IgD-negative memory B cell (primary cell): Measurements from ENCODE around the gene RNU2-63P. TPM values are rescaled to one million over a fixed set of nuclear protein-coding genes. Genes with fewer than 3 reads are reported as not detected.
A peak's percentile ranks its signal among the peaks of the same experiment; 100 is the strongest.
"Not testable (repeated sequence)": the region's sequence is repeated elsewhere in the genome, so short reads cannot be mapped to it uniquely, and the experiment has no call there.

Experiments used
- H3K27ac Mint-ChIP-seq, 3 donors: one replicate each; pipeline ENCODE4 v1.8.0; 2020 to 2022; ENCODE audit warnings: mild to moderate bottlenecking in 3 of 3, mixed read lengths in 3 of 3, moderate library complexity in 1 of 3
- H3K27me3 Mint-ChIP-seq: one replicate; pipeline ENCODE4 v1.8.0; 2021; ENCODE audit warnings: mixed read lengths
- H3K36me3 Mint-ChIP-seq: one replicate; pipeline ENCODE4 v1.8.0; 2020; ENCODE audit warnings: mild to moderate bottlenecking, mixed read lengths
- H3K4me1 Mint-ChIP-seq, 3 donors: one replicate each; pipeline ENCODE4 v1.8.0; 2020 to 2022; ENCODE audit warnings: mixed read lengths in 3 of 3, mild to moderate bottlenecking in 1 of 3
- H3K4me3 Mint-ChIP-seq, 4 donors: one replicate each; pipeline ENCODE4 v1.8.0; 2020 to 2022; ENCODE audit warnings: mild to moderate bottlenecking in 4 of 4, mixed read lengths in 4 of 4, moderate library complexity in 3 of 4
- H3K9me3 Mint-ChIP-seq, 3 donors: one replicate each; pipeline ENCODE4 v1.8.0; 2020 to 2021; ENCODE audit warnings: mixed read lengths in 3 of 3, mild to moderate bottlenecking in 1 of 3
- polyA plus RNA-seq: library from polyadenylated mRNA; unstranded; fragments of 300-500 nt; fragmentation: Illumina TruSeq; gene quantifications from one replicate; pipeline ENCODE4 v1.2.3, GENCODE V29; 2021

Gene RNU2-63P
- polyA plus RNA-seq, 1 donor from 2014 or later = not detected

- Mint-ChIP-seq H3K36me3 (no peaks in the 10 kb centered on the region), H3K4me1 (peaks cover 13 to 17% (median 16%) of the 10 kb centered on the region in 3 donors), H3K27me3 (no peaks in the 10 kb centered on the region), H3K4me3 (peak overlapping the region; percentile 96 to 99 (median 98)), H3K9me3 (peaks cover 0 to 3% (median 0%) of the 10 kb centered on the region in 3 donors), H3K27ac (peak overlapping the region; percentile 95 to 100 (median 100))
These were observed 823 bp upstream of the RNU2-63P start for GRCh38 chr2:88016960-88017779.

GRCh38 chr2:88011011-88011410 is 5.3 kb downstream of the RNU2-63P start:
- Mint-ChIP-seq H3K27ac (no peak overlapping the region), H3K27me3 (no peaks in the 10 kb centered on the region), H3K36me3 (no peaks in the 10 kb centered on the region), H3K9me3 (no peaks in the 10 kb centered on the region), H3K4me1 (peaks cover under 1 to 5% (median 4%) of the 10 kb centered on the region in 3 donors), H3K4me3 (no peak overlapping the region)

- peaks cover 0 to 1% (median 0%) of the 10 kb centered on the region in 3 donors for H3K9me3 Mint-ChIP-seq
- no peak overlapping the region for H3K27ac Mint-ChIP-seq
- peaks cover 0 to 3% (median 2%) of the 10 kb centered on the region in 3 donors for H3K4me1 Mint-ChIP-seq
- H3K36me3 Mint-ChIP-seq = no peaks in the 10 kb centered on the region
- H3K4me3 Mint-ChIP-seq = no peak overlapping the region
- no peaks in the 10 kb centered on the region for H3K27me3 Mint-ChIP-seq
These were observed 6.2 kb downstream of the RNU2-63P start for GRCh38 chr2:88010136-88010535.

GRCh38 chr2:88006912-88007439 is 9.4 kb downstream of the RNU2-63P start:
- H3K4me3 Mint-ChIP-seq = no peak overlapping the region

GRCh38 chr2:88005776-88006175 is 10.6 kb downstream of the RNU2-63P start:
- Mint-ChIP-seq H3K9me3 (peaks cover 0 to 1% (median 0%) of the 10 kb centered on the region in 3 donors), H3K4me3 (no peak overlapping the region)

More at GRCh38 chr2:88006912-88007439, 9.4 kb downstream of the RNU2-63P start:
- peaks cover 0 to 1% (median 0%) of the 10 kb centered on the region in 3 donors for H3K9me3 Mint-ChIP-seq
- no peaks in the 10 kb centered on the region for H3K27me3 Mint-ChIP-seq
- H3K27ac Mint-ChIP-seq = no peak overlapping the region
- H3K36me3 Mint-ChIP-seq = no peaks in the 10 kb centered on the region
- peaks cover 0 to 1% (median under 1%) of the 10 kb centered on the region in 3 donors for H3K4me1 Mint-ChIP-seq

GRCh38 chr2:88003074-88003755 is 13.1 kb downstream of the RNU2-63P start:
- Mint-ChIP-seq H3K9me3 (peaks cover 0 to 1% (median 0%) of the 10 kb centered on the region in 3 donors), H3K36me3 (no peaks in the 10 kb centered on the region), H3K27ac (no peak overlapping the region), H3K4me1 (peaks cover 6 to 7% (median 7%) of the 10 kb centered on the region in 3 donors), H3K27me3 (no peaks in the 10 kb centered on the region), H3K4me3 (no peak overlapping the region)

More at GRCh38 chr2:88005776-88006175, 10.6 kb downstream of the RNU2-63P start:
- Mint-ChIP-seq H3K36me3 (no peaks in the 10 kb centered on the region), H3K4me1 (peaks cover 6 to 7% (median 7%) of the 10 kb centered on the region in 3 donors), H3K27ac (peak overlapping the region in 1 of 3 donors; percentile 50), H3K27me3 (no peaks in the 10 kb centered on the region)

- Mint-ChIP-seq H3K27ac (no peak overlapping the region), H3K9me3 (peaks cover 0 to 1% (median 0%) of the 10 kb centered on the region in 3 donors), H3K4me3 (no peak overlapping the region), H3K4me1 (peaks cover 6 to 7% (median 7%) of the 10 kb centered on the region in 3 donors), H3K27me3 (no peaks in the 10 kb centered on the region), H3K36me3 (no peaks in the 10 kb centered on the region)
These were observed 14.0 kb downstream of the RNU2-63P start for GRCh38 chr2:88002359-88002707.

- H3K9me3 Mint-ChIP-seq, H3K36me3 Mint-ChIP-seq, H3K27me3 Mint-ChIP-seq, H3K4me3 Mint-ChIP-seq, H3K27ac Mint-ChIP-seq: not testable (repeated sequence)
- peaks cover 10 to 15% (median 10%) of the 10 kb centered on the region in 3 donors for H3K4me1 Mint-ChIP-seq
These were observed 15.9 kb downstream of the RNU2-63P start for GRCh38 chr2:88000474-88000873.

- peaks cover 0 to 2% (median 0%) of the 10 kb centered on the region in 3 donors for H3K9me3 Mint-ChIP-seq
- H3K27me3 Mint-ChIP-seq = no peaks in the 10 kb centered on the region
- H3K36me3 Mint-ChIP-seq = no peaks in the 10 kb centered on the region
- no peak overlapping the region for H3K4me3 Mint-ChIP-seq
- no peak overlapping the region for H3K27ac Mint-ChIP-seq
- H3K4me1 Mint-ChIP-seq = peaks cover 6 to 18% (median 7%) of the 10 kb centered on the region in 3 donors
These were observed 19.8 kb downstream of the RNU2-63P start for GRCh38 chr2:87996570-87996969.

GRCh38 chr2:87995756-87996155 is 20.6 kb downstream of the RNU2-63P start:
- Mint-ChIP-seq H3K27me3 (no peaks in the 10 kb centered on the region), H3K4me3 (no peak overlapping the region), H3K36me3 (no peaks in the 10 kb centered on the region), H3K27ac (peak overlapping the region in 1 of 3 donors; percentile 21), H3K9me3 (peaks cover 0 to 2% (median 0%) of the 10 kb centered on the region in 3 donors), H3K4me1 (peaks cover 3 to 17% (median 4%) of the 10 kb centered on the region in 3 donors)

GRCh38 chr2:87994304-87994850 is 22.0 kb downstream of the RNU2-63P start:
- not testable (repeated sequence) for H3K9me3 Mint-ChIP-seq, H3K27me3 Mint-ChIP-seq, H3K36me3 Mint-ChIP-seq, H3K4me3 Mint-ChIP-seq
- Mint-ChIP-seq H3K4me1 (peaks cover 3 to 17% (median 4%) of the 10 kb centered on the region in 3 donors), H3K27ac (peak overlapping the region in 1 of 3 donors; percentile 25)

- H3K4me1 Mint-ChIP-seq = peaks cover 3 to 17% (median 4%) of the 10 kb centered on the region in 3 donors
- H3K4me3 Mint-ChIP-seq, H3K27ac Mint-ChIP-seq, H3K36me3 Mint-ChIP-seq, H3K9me3 Mint-ChIP-seq, H3K27me3 Mint-ChIP-seq: not testable (repeated sequence)
These were observed 23.8 kb downstream of the RNU2-63P start for GRCh38 chr2:87992569-87992968.

GRCh38 chr2:87987473-87987872 is 28.9 kb downstream of the RNU2-63P start:
- H3K9me3 Mint-ChIP-seq, H3K4me1 Mint-ChIP-seq, H3K36me3 Mint-ChIP-seq, H3K4me3 Mint-ChIP-seq, H3K27ac Mint-ChIP-seq, H3K27me3 Mint-ChIP-seq: not testable (repeated sequence)

- not testable (repeated sequence) for H3K4me3 Mint-ChIP-seq, H3K27ac Mint-ChIP-seq, H3K27me3 Mint-ChIP-seq, H3K9me3 Mint-ChIP-seq, H3K36me3 Mint-ChIP-seq, H3K4me1 Mint-ChIP-seq
These were observed 30.4 kb downstream of the RNU2-63P start for GRCh38 chr2:87985902-87986301.

GRCh38 chr2:87981182-87981581 is 35.2 kb downstream of the RNU2-63P start:
- not testable (repeated sequence) for H3K27ac Mint-ChIP-seq, H3K4me1 Mint-ChIP-seq, H3K9me3 Mint-ChIP-seq, H3K27me3 Mint-ChIP-seq, H3K4me3 Mint-ChIP-seq, H3K36me3 Mint-ChIP-seq
